Measurements from ENCODE around the gene ARHGEF16. TPM values are rescaled to one million over a fixed set of nuclear protein-coding genes. Genes with fewer than 3 reads are reported as not detected.

The ARHGEF16 gene
- total RNA-seq, 1 donor from 2014 or later, result not detected

- Histone ChIP-seq H3K4me3 (no peak overlapping the region), H3K27ac (no peak overlapping the region), H3K4me1 (no peaks in the 10 kb centered on the region), H3K9me3 (no peaks in the 10 kb centered on the region), H3K36me3 (no peaks in the 10 kb centered on the region), H3K27me3 (no peaks in the 10 kb centered on the region)
- TF ChIP-seq, protein P1, sequence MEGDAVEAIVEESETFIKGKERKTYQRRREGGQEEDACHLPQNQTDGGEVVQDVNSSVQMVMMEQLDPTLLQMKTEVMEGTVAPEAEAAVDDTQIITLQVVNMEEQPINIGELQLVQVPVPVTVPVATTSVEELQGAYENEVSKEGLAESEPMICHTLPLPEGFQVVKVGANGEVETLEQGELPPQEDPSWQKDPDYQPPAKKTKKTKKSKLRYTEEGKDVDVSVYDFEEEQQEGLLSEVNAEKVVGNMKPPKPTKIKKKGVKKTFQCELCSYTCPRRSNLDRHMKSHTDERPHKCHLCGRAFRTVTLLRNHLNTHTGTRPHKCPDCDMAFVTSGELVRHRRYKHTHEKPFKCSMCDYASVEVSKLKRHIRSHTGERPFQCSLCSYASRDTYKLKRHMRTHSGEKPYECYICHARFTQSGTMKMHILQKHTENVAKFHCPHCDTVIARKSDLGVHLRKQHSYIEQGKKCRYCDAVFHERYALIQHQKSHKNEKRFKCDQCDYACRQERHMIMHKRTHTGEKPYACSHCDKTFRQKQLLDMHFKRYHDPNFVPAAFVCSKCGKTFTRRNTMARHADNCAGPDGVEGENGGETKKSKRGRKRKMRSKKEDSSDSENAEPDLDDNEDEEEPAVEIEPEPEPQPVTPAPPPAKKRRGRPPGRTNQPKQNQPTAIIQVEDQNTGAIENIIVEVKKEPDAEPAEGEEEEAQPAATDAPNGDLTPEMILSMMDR (IDR thresholded peaks at IDR 0.05), result no peak
- intact Hi-C loops (cut with DNase I), result no loop called here
- no peak for DNase-seq (ENCODE audit: low spot score in 2 of 2)
Observed at GRCh38 chr1:3463408-3463863, 9.0 kb downstream of the ARHGEF16 start.

- TF ChIP-seq, protein P1 (IDR thresholded peaks at IDR 0.05), result no peak
- Histone ChIP-seq H3K9me3 (no peaks in the 10 kb centered on the region), H3K27me3 (no peaks in the 10 kb centered on the region), H3K4me1 (no peaks in the 10 kb centered on the region), H3K36me3 (no peaks in the 10 kb centered on the region), H3K27ac (no peak overlapping the region), H3K4me3 (no peak overlapping the region)
- no peak for DNase-seq (ENCODE audit: low spot score in 2 of 2)
- intact Hi-C loops (cut with DNase I), result no loop called here
Observed at GRCh38 chr1:3463891-3464648, 9.6 kb downstream of the ARHGEF16 start.

GRCh38 chr1:3464649-3465025, 10.2 kb downstream of the ARHGEF16 start:
- Histone ChIP-seq H3K4me3 (no peak overlapping the region), H3K27ac (no peak overlapping the region), H3K36me3 (no peaks in the 10 kb centered on the region), H3K27me3 (no peaks in the 10 kb centered on the region), H3K9me3 (no peaks in the 10 kb centered on the region), H3K4me1 (no peaks in the 10 kb centered on the region)
- intact Hi-C loops (cut with DNase I), result no loop called here
- TF ChIP-seq, protein P1 (IDR thresholded peaks at IDR 0.05), result no peak
- DNase-seq (ENCODE audit: low spot score in 2 of 2), result no peak

- Histone ChIP-seq H3K4me3 (no peak overlapping the region), H3K9me3 (no peaks in the 10 kb centered on the region), H3K27me3 (no peaks in the 10 kb centered on the region), H3K4me1 (no peaks in the 10 kb centered on the region), H3K36me3 (no peaks in the 10 kb centered on the region), H3K27ac (no peak overlapping the region)
- intact Hi-C loops (cut with DNase I), result no loop called here
- TF ChIP-seq, protein P1 (IDR thresholded peaks at IDR 0.05), result no peak
- no peak for DNase-seq (ENCODE audit: low spot score in 2 of 2)
Observed at GRCh38 chr1:3465091-3465934, 10.8 kb downstream of the ARHGEF16 start.

GRCh38 chr1:3465935-3466321, 11.5 kb downstream of the ARHGEF16 start:
- intact Hi-C loops (cut with DNase I), result no loop called here
- H3K4me3 ChIP-seq, result no peak overlapping the region
- no peak overlapping the region for H3K27ac ChIP-seq
- H3K27me3 ChIP-seq, result no peaks in the 10 kb centered on the region
- no peak for DNase-seq (ENCODE audit: low spot score in 2 of 2)
- H3K9me3 ChIP-seq, result no peaks in the 10 kb centered on the region
- H3K4me1 ChIP-seq, result no peaks in the 10 kb centered on the region
- TF ChIP-seq, protein P1 (IDR thresholded peaks at IDR 0.05), result no peak
- H3K36me3 ChIP-seq, result no peaks in the 10 kb centered on the region
